GM12865 (cell line): ENCODE results near the gene NGEF.

Source experiments
- DNase-seq: peaks from one replicate; pipeline ENCODE4 v3.0.0; 2010; ENCODE audit warnings: low read depth
- H3K4me3 ChIP-seq: 2 replicates; pipeline ENCODE4 v1.5.1; 2011; ENCODE audit warnings: mild to moderate bottlenecking, low read depth, low read length, control low read depth
- CTCF ChIP-seq: IDR thresholded peaks from 2 replicates; pipeline ENCODE4 v1.5.1; 2011; ENCODE audit warnings: low read length, control low read depth, low read depth, inconsistent platforms; ENCODE audit not compliant: insufficient read depth; ENCODE audit errors: missing control alignments

NGEF gene

GRCh38 chr2:232872826-232873225 lies 140.2 kb downstream of the NGEF start:
- DNase-seq: no peak
- TF ChIP-seq CTCF: no peak
- no peak overlapping the region for H3K4me3 ChIP-seq

- no peak for DNase-seq
- no peak for TF ChIP-seq CTCF
- no peak overlapping the region for H3K4me3 ChIP-seq
Observed at GRCh38 chr2:232871835-232872736, 141.0 kb downstream of the NGEF start.

- no peak overlapping the region for H3K4me3 ChIP-seq
- no peak for DNase-seq
- TF ChIP-seq CTCF: no peak
Observed at GRCh38 chr2:232871418-232871834, 141.6 kb downstream of the NGEF start.

- DNase-seq: no peak
- no peak overlapping the region for H3K4me3 ChIP-seq
- TF ChIP-seq CTCF: no peak
Observed at GRCh38 chr2:232870766-232871371, 142.2 kb downstream of the NGEF start.

- no peak for DNase-seq
- no peak within 1 kb of the TSS for H3K4me3 ChIP-seq
- TF ChIP-seq CTCF: no peak
Observed at GRCh38 chr2:232870018-232870765, 142.9 kb downstream of the NGEF start, which contains the start of gene SNORC. Gene SNORC (plus strand): TSS chr2:232870264. CDS start chr2:232870342, 78 bp downstream.

GRCh38 chr2:232869138-232870017 lies 143.7 kb downstream of the NGEF start:
- no peak for TF ChIP-seq CTCF
- no peak overlapping the region for H3K4me3 ChIP-seq
- no peak for DNase-seq
